Ishikawa (cell line): ENCODE measurements around the gene TAX1BP1.

Experiments
- CREB1 ChIP-seq: IDR thresholded peaks from 2 replicates; pipeline ENCODE4 v1.6.1; 2012; ENCODE audit warnings: low read depth
- EP300 ChIP-seq: IDR thresholded peaks from 2 replicates; pipeline ENCODE4 v1.6.1; 2012; ENCODE audit warnings: borderline replicate concordance
- FOXM1 ChIP-seq: IDR thresholded peaks from 2 replicates; pipeline ENCODE4 v1.6.1; 2012; ENCODE audit warnings: low read depth, borderline replicate concordance
- NFIC ChIP-seq: IDR thresholded peaks from 2 replicates; pipeline ENCODE4 v1.6.1; 2012
- RAD21 ChIP-seq: IDR thresholded peaks from 2 replicates; pipeline ENCODE4 v1.6.1; 2012; ENCODE audit warnings: low read depth
- TAF1 ChIP-seq: IDR thresholded peaks from 2 replicates; pipeline ENCODE4 v1.6.1; 2012; ENCODE audit warnings: low read depth, mild to moderate bottlenecking
- TEAD4 ChIP-seq: IDR thresholded peaks from 2 replicates; pipeline ENCODE4 v1.6.1; 2012
- ZBTB7A ChIP-seq: IDR thresholded peaks from 2 replicates; pipeline ENCODE4 v1.6.1; 2012; ENCODE audit warnings: low read depth
- TF ChIP-seq, protein P1 (sequence below): IDR thresholded peaks from 2 replicates; pipeline ENCODE4 v1.6.1; 2012
- TF ChIP-seq, protein P2 (sequence below): IDR thresholded peaks from 2 replicates; pipeline ENCODE4 v1.6.1; 2012
- TF ChIP-seq, protein P3 (sequence below): IDR thresholded peaks from 2 replicates; pipeline ENCODE4 v1.6.1; 2012; ENCODE audit warnings: low read depth, mild to moderate bottlenecking

DNA sequence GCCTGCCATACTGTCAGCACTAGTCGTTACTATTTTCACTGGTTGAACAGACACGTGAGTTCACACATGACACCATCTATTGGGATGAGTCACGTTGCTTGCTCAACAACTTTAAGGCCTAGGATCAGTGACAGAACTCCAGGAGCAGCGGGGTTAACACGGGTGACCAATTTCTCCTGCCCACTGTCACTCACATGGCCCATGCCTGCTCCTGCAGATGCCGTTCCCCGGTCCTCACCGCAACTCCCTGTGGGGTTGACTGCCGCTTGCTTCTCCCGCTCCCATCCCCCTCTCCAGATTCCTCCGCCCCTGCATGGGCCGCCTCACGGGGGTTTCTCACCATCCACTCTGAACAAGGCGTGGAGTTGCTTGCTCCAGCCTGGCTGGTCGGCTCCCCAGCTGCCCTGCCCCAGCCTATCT, 128.2 kb downstream of the TAX1BP1 start:
- TF ChIP-seq, protein P1, sequence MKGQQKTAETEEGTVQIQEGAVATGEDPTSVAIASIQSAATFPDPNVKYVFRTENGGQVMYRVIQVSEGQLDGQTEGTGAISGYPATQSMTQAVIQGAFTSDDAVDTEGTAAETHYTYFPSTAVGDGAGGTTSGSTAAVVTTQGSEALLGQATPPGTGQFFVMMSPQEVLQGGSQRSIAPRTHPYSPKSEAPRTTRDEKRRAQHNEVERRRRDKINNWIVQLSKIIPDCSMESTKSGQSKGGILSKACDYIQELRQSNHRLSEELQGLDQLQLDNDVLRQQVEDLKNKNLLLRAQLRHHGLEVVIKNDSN: no peak
- TF ChIP-seq RAD21 (no peak), TAF1 (no peak), CREB1 (no peak), FOXM1 (no peak), EP300 (no peak), TEAD4 (no peak), NFIC (no peak), ZBTB7A (no peak)
- TF ChIP-seq, protein P2, sequence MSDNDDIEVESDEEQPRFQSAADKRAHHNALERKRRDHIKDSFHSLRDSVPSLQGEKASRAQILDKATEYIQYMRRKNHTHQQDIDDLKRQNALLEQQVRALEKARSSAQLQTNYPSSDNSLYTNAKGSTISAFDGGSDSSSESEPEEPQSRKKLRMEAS: no peak
- TF ChIP-seq, protein P3, sequence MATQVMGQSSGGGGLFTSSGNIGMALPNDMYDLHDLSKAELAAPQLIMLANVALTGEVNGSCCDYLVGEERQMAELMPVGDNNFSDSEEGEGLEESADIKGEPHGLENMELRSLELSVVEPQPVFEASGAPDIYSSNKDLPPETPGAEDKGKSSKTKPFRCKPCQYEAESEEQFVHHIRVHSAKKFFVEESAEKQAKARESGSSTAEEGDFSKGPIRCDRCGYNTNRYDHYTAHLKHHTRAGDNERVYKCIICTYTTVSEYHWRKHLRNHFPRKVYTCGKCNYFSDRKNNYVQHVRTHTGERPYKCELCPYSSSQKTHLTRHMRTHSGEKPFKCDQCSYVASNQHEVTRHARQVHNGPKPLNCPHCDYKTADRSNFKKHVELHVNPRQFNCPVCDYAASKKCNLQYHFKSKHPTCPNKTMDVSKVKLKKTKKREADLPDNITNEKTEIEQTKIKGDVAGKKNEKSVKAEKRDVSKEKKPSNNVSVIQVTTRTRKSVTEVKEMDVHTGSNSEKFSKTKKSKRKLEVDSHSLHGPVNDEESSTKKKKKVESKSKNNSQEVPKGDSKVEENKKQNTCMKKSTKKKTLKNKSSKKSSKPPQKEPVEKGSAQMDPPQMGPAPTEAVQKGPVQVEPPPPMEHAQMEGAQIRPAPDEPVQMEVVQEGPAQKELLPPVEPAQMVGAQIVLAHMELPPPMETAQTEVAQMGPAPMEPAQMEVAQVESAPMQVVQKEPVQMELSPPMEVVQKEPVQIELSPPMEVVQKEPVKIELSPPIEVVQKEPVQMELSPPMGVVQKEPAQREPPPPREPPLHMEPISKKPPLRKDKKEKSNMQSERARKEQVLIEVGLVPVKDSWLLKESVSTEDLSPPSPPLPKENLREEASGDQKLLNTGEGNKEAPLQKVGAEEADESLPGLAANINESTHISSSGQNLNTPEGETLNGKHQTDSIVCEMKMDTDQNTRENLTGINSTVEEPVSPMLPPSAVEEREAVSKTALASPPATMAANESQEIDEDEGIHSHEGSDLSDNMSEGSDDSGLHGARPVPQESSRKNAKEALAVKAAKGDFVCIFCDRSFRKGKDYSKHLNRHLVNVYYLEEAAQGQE: no peak
